Subcutaneous abdominal adipose tissue (tissue), 5 donors: ENCODE data around the gene HS6ST1.
"Not testable (repeated sequence)": the region's sequence is repeated elsewhere in the genome, so short reads cannot be mapped to it uniquely, and the experiment has no call there.

Source experiments
- H3K27ac ChIP-seq: one replicate; pipeline ENCODE4 v1.7.0; 2013; ENCODE audit warnings: low read depth, mild to moderate bottlenecking, inconsistent platforms, low read length, moderate library complexity
- H3K27me3 ChIP-seq, 5 donors: one replicate each; pipeline ENCODE4 v1.7.0; 2013; ENCODE audit warnings: low read length in 5 of 5, inconsistent platforms in 1 of 5; ENCODE audit not compliant: control insufficient read depth in 5 of 5, insufficient read depth in 4 of 5
- H3K36me3 ChIP-seq, 5 donors: one replicate each; pipeline ENCODE4 v1.7.0; 2013; ENCODE audit warnings: low read length in 5 of 5; ENCODE audit not compliant: control insufficient read depth in 5 of 5, insufficient read depth in 5 of 5
- H3K4me1 ChIP-seq, 5 donors: one replicate each; pipeline ENCODE4 v1.7.0; 2013; ENCODE audit warnings: low read length in 5 of 5, mild to moderate bottlenecking in 3 of 5, moderate library complexity in 1 of 5; ENCODE audit not compliant: control insufficient read depth in 5 of 5, insufficient read depth in 5 of 5
- H3K4me3 ChIP-seq, 5 donors: one replicate each; pipeline ENCODE4 v1.7.0; 2013; ENCODE audit warnings: low read length in 5 of 5, low read depth in 1 of 5
- H3K9ac ChIP-seq, 5 donors: one replicate each; pipeline ENCODE4 v1.7.0; 2013; ENCODE audit warnings: low read length in 5 of 5, mild to moderate bottlenecking in 4 of 5, moderate library complexity in 3 of 5
- H3K9me3 ChIP-seq, 5 donors: one replicate each; pipeline ENCODE4 v1.7.0; 2013; ENCODE audit warnings: low read length in 5 of 5; ENCODE audit not compliant: control insufficient read depth in 5 of 5
- donor health status: healthy.
- donor health status: healthy.
- donor health status: healthy.
- donor health status: healthy.
- donor health status: healthy.

HS6ST1 gene

GRCh38 chr2:128269990-128270671, 48.5 kb downstream of the HS6ST1 start:
- H3K27me3 ChIP-seq, result no peaks in the 10 kb centered on the region
- peak overlapping the region in 1 of 5 donors; percentile 49 for H3K9ac ChIP-seq
- H3K4me1 ChIP-seq, result peaks cover 0 to 22% (median 12%) of the 10 kb centered on the region in 5 donors
- H3K4me3 ChIP-seq, result no peak overlapping the region
- peaks cover 0 to under 1% (median 0%) of the 10 kb centered on the region in 5 donors for H3K9me3 ChIP-seq
- H3K27ac ChIP-seq, result no peak overlapping the region
- H3K36me3 ChIP-seq, result peaks cover 0 to 21% (median 4%) of the 10 kb centered on the region in 5 donors

GRCh38 chr2:128269063-128269989, 49.3 kb downstream of the HS6ST1 start:
- peaks cover 0 to 22% (median 12%) of the 10 kb centered on the region in 5 donors for H3K4me1 ChIP-seq
- H3K27ac ChIP-seq, result no peak overlapping the region
- no peaks in the 10 kb centered on the region for H3K9me3 ChIP-seq
- peaks cover 0 to 21% (median 4%) of the 10 kb centered on the region in 5 donors for H3K36me3 ChIP-seq
- H3K9ac ChIP-seq, result no peak overlapping the region
- H3K4me3 ChIP-seq, result no peak overlapping the region
- no peaks in the 10 kb centered on the region for H3K27me3 ChIP-seq

- not testable (repeated sequence) for H3K9ac ChIP-seq, H3K9me3 ChIP-seq, H3K27ac ChIP-seq, H3K27me3 ChIP-seq, H3K4me3 ChIP-seq
- Histone ChIP-seq H3K36me3 (peaks cover 0 to 21% (median 4%) of the 10 kb centered on the region in 5 donors), H3K4me1 (peaks cover 0 to 22% (median 12%) of the 10 kb centered on the region in 5 donors)
Observed at GRCh38 chr2:128268611-128269010, 50.1 kb downstream of the HS6ST1 start.

GRCh38 chr2:128268145-128268544, 50.5 kb downstream of the HS6ST1 start:
- H3K9me3 ChIP-seq, H3K4me3 ChIP-seq, H3K27me3 ChIP-seq, H3K27ac ChIP-seq, H3K9ac ChIP-seq: not testable (repeated sequence)
- H3K4me1 ChIP-seq, result peaks cover 0 to 22% (median 12%) of the 10 kb centered on the region in 5 donors
- peaks cover 0 to 21% (median under 1%) of the 10 kb centered on the region in 5 donors for H3K36me3 ChIP-seq

GRCh38 chr2:128267649-128268048, 51.0 kb downstream of the HS6ST1 start:
- not testable (repeated sequence) for H3K4me3 ChIP-seq

DNA sequence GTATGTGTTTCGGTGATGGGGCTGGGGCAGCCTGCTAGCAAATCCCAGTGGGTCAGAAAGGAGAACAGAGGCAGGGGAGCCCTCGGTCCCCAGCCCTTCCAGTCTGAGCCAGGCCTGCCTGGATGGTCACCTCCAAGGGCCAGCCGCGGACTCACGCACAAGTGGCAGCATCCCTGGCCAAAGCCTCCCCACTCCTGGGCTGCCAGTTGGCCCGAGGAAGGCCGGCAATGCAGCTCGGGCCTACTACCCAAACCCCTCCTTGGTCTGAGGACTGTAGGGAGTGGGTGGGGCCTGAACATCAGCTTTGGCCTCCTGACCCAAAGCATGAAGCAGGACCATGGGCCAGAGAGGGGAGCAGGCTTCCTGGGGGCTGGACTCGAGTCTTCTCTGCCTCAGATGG, 51.5 kb downstream of the HS6ST1 start:
- Histone ChIP-seq H3K36me3 (peaks cover 0 to 21% (median 0%) of the 10 kb centered on the region in 5 donors), H3K4me1 (peaks cover 0 to 22% (median 12%) of the 10 kb centered on the region in 5 donors)
- H3K27ac ChIP-seq, H3K4me3 ChIP-seq, H3K27me3 ChIP-seq, H3K9me3 ChIP-seq, H3K9ac ChIP-seq: not testable (repeated sequence)

More at GRCh38 chr2:128267649-128268048, 51.0 kb downstream of the HS6ST1 start:
- H3K9ac ChIP-seq, H3K27me3 ChIP-seq, H3K9me3 ChIP-seq, H3K27ac ChIP-seq: not testable (repeated sequence)
- H3K36me3 ChIP-seq, result peaks cover 0 to 21% (median 0%) of the 10 kb centered on the region in 5 donors
- H3K4me1 ChIP-seq, result peaks cover 0 to 22% (median 12%) of the 10 kb centered on the region in 5 donors

DNA sequence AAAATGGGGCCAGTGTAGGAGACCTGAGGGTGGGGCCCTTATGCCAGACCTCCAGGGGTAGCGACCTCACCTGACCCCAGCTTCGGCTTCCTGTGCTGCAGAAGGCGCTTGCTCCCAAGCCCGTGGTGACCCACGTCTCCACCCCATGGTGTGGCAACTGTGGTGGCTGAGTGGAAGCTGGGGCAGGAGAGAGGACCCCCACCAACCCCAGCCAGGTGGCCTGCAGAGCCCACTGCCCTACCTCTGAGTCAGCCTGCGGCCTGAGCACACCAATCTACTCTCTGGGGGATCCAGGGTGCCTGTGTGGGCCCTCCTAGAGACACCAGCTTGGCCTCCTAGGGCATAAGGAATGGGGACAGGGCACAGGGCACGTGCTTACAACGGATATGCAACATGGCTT, 52.2 kb downstream of the HS6ST1 start:
- H3K27me3 ChIP-seq, H3K27ac ChIP-seq, H3K9me3 ChIP-seq, H3K4me3 ChIP-seq, H3K9ac ChIP-seq: not testable (repeated sequence)
- peaks cover 0 to 22% (median 12%) of the 10 kb centered on the region in 5 donors for H3K4me1 ChIP-seq
- H3K36me3 ChIP-seq, result peaks cover 0 to 21% (median 0%) of the 10 kb centered on the region in 5 donors

GRCh38 chr2:128265608-128265993, 53.1 kb downstream of the HS6ST1 start:
- H3K27me3 ChIP-seq, H3K27ac ChIP-seq, H3K4me3 ChIP-seq, H3K9ac ChIP-seq, H3K9me3 ChIP-seq: not testable (repeated sequence)
- Histone ChIP-seq H3K4me1 (peaks cover 0 to 22% (median 15%) of the 10 kb centered on the region in 5 donors), H3K36me3 (peaks cover 0 to 16% (median 0%) of the 10 kb centered on the region in 5 donors)

DNA sequence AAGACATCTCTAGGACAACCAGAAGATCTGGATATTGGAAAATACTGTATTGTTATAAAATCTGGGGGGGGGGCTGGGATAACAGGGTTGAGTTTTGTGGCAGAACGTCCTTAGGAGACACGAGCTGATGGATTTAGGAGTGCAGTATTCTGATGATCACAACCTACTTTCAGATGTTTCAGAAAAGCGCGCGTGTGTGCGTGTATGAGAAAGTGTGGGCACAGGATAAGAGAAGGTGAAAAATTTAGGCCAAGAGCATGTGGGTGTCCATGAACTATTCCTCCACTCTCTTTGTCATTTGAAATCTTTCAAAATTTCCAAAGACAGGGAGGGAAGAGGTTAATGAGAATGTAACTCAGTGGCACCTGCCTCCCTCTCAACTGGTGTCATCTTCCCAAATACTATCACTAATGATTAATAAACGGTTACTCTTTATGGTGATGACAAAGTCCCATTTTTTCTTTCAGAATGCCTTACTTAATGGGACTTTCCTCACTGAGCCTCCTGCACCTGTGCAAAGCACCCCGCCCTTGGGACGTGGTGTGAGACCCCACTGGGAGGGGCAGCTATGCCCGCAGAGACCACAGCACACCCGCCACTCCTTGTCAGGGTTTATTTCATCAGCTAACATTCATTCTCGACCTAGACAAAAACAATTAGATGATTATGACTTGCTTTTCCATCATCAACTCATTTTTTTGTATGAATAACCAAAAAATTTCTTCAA, 53.6 kb downstream of the HS6ST1 start:
- Histone ChIP-seq H3K27ac (no peak overlapping the region), H3K36me3 (peaks cover 0 to 16% (median 0%) of the 10 kb centered on the region in 5 donors), H3K27me3 (no peaks in the 10 kb centered on the region), H3K4me3 (no peak overlapping the region), H3K9ac (no peak overlapping the region), H3K4me1 (peaks cover 0 to 20% (median 12%) of the 10 kb centered on the region in 5 donors), H3K9me3 (peaks cover 0 to 4% (median 3%) of the 10 kb centered on the region in 5 donors)
